Activated effector memory CD4-positive, alpha-beta T cell treated with anti-CD3 and anti-CD28 coated beads, Interleukin-2, amount 50 U/mL, for 16 hours (primary cell): ENCODE results near the gene ARHGAP12.
"Not testable (repeated sequence)": the region's sequence is repeated elsewhere in the genome, so short reads cannot be mapped to it uniquely, and the experiment has no call there.

Experiments used
- DNase-seq: peaks from one replicate; pipeline ENCODE4 v3.0.0-alpha.2; 2020

Gene ARHGAP12

GRCh38 chr10:31816318-31816717, 112.3 kb downstream of the ARHGAP12 start:
- DNase-seq, result no peak

DNA sequence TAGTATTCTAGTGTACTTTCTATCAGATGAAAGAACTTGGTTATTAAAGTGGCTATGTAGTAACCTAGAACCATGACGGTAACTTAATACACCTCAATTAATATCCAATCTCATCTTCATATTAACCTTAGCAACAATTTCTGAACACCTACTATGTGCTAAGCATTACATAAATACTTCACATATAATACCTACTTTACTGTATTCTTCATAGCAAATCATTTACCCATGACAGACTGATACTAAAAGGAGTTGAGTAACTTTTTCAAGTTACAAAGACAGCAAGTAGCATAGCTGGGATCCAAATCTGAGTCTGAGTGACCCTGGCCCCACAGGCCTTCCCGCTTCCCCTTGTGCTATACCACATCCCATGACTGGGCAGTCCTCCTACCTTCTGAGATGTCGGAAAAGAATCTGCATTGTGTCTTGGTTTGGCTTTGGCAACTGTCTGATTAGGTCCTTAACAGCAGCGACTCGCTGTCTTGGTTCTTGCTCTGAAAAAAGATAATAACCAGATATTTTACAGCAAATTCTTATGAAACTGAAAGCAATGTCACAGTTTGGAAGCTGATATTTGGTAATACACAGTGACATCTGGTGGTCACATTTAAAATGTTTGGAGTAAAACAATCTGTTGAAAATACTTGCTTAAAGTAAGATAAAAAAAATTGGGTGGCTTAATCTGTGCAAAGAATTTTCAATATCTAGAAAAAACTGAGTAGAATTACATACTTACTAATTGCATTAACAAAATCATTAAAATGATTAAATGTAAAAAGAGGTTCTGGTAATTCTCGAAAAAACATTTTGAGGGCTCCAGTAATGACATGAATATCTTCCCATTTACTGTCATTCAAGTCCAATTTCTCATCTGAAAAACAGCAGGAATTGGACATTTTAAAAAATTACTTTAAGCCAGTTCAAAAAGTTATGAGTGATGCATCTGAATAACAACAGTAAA, 120.1 kb downstream of the ARHGAP12 start:
- no peak for DNase-seq

GRCh38 chr10:31804352-31804810, 124.2 kb downstream of the ARHGAP12 start:
- no peak for DNase-seq

DNA sequence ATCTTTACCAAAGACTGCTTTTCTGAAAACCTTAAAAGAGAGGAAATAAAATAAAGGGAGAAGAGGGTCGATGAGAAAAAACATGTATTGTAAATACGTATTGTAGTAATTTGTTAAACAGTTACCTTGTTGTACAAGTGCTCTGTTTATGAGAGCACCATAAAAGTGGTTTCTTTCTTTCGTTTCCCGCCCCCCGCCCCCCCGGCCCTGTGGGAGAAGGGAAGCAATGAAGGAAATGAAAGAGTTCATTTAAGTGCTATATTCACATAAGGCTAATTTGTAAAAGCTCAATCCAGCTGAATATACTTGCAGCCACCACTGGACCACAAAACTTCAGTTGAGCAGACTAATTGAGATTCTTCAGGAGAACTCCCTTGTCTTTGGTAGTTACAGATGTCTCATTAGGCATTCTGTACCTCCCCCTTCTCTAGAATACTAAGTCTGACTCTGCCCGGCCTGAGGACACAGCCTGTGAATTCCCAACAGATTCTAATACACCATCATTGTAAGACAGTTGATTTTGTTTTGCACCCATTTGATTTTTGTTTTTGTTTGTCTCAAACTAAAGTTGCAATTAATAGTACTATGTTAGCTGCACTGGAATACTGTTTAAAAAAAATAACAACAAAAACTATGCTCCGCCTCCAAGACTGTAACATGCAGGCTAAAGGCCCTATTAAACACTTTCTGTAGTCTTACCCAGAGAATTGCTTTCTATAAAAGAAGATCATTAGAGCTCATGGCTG, 124.9 kb downstream of the ARHGAP12 start:
- DNase-seq, result no peak

- no peak for DNase-seq
These were observed 129.4 kb downstream of the ARHGAP12 start for GRCh38 chr10:31799181-31799580.

DNA sequence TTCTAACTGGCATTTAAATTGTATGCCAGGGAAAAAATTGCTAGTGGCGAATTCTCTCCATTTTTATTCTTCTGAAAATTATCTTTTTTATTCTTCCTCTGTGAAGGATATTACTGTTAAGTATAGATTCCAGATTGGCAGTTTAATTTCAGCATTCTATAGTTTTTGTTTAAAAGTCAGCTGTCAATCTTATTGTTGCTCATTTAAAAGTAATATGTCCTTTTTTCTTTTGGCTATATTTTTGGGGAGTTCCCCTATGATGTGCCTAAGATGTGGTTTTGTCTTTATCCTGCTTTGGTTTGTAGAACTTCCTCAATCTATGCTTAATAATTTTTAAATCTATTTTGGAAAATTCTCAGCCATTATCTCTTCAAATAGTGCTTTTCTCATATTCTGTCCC, 135.9 kb downstream of the ARHGAP12 start:
- DNase-seq, result no peak

GRCh38 chr10:31789555-31789954, 139.1 kb downstream of the ARHGAP12 start:
- DNase-seq, result no peak

DNA sequence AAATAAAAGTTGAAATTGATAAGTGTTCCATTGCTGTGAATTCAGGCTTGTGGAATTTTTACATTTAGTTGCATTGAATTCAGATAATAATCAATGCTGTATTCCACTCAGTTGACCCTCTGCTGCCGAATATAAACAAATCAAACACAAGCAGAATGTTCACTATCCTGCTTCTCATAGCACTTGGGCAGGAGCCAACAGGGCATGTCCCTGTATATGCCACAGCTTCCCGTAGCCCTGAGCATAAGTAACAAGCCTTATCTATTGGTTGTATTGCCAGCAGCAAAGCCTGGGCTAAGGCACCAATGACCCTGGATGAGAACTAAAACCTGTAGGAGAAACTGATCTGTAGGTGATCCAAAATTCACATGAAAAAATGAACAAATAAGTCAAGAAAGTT, 145.9 kb downstream of the ARHGAP12 start:
- no peak for DNase-seq

- DNase-seq, result no peak
These were observed 147.9 kb downstream of the ARHGAP12 start for GRCh38 chr10:31780717-31781116.

DNA sequence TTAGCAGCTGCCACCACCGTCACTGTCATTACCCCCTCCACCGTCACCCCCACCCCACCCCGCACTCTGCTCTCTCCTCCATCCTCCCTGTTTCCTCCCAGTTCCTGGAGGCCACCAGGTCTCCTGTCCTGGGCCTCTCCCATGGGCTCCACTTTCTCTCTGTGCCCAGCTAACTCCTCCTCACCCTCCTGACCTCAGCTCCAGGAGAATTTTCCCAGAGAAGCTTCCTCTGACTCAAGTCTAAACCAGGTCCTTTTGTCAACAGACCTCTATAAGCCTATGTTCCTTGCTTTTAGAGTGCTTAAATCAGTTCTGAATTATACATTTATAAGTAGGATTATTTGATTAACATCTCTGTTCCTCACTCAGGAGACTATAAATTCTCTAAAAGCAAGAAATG, 150.0 kb downstream of the ARHGAP12 start:
- no peak for DNase-seq

GRCh38 chr10:31776159-31776558, 152.5 kb downstream of the ARHGAP12 start:
- no peak for DNase-seq

DNA sequence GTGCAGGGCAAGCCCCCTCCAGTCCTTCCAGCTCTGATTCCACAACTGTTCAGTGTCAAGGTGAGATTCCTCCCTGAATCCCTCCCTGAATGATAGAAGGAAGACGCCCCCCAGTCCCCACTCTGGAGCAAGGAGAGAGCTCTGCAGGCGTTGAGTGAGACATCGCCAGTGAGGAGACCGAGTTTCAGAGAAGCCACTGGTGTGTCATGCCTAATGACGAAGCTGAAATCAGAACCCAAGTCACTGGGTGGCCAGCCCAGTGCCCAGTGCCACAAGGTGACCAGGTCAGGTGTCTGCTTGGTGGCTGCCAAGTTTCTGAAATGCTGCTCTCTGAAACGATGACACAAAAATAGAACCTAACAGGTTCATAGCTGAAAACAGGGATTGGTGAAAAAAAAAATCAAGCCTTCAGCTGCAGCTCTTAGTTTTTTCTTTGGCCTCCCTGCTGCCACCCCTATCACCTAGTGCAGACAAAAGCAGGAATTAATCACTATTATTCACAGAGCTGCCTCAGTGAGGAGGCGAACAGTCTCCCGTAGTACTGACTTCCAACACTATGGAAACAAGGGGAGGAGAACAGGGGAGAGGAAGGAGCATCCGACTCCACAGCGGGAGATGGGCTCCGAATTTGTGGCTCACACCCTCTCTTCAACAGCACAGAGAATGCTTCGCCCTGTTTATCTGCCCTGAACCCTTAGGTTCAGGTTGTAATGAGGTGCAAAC, 153.5 kb downstream of the ARHGAP12 start:
- no peak for DNase-seq

DNA sequence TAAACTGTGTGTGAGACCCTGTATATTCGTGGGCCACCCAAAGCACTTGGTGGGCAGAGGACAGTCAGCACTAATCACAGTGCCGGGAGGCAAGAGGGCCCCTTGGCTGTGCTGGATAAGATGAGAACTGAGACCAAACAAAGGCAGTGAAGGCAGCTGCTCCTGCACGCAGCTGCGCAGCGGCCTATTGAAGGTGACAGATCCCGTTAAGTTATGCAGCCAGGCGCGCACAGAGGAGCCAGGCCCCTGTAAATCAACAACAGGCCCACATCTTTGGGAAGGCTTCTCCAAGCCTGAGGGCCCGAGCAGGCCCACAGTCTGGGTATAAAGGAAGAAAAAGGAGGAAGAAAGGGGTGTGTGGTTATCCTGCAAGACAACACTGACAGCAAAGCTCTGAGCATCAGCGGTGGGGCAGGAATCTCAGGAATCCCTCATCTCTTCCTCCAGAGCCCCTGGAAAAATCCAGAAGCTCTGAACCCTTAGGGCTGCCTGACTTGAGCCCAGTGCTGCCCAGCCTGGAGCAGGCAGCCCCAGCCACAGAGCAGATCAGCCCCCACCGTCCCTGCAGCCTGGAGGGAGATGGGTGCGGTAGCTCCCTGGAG, 154.2 kb downstream of the ARHGAP12 start:
- no peak for DNase-seq

DNA sequence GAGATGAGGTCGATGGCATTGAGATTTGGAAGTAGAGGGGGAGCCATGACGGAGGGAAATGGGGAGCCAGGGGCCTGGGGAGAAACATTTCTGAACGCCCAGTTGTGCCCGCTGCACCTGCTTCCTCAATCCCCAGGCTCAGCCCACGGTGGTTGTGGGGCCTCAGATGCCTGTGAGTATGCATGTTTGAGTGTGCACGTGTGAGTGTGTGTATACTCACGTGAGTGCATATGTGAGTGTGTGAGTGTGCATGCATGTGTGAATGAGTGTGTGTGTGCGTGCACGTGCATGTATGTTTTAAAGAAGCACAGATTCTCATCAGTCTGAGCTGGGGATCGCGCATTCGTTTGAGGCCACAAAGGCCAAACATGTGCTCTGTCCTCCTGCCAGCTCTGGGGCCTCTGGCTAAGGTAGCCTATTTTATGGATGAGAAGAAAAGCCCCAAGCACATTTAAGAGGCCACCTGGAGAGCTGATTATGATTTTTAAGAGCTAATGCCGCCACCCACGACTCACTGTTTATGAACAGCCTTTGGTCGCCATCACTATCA, 154.8 kb downstream of the ARHGAP12 start:
- no peak for DNase-seq

DNA sequence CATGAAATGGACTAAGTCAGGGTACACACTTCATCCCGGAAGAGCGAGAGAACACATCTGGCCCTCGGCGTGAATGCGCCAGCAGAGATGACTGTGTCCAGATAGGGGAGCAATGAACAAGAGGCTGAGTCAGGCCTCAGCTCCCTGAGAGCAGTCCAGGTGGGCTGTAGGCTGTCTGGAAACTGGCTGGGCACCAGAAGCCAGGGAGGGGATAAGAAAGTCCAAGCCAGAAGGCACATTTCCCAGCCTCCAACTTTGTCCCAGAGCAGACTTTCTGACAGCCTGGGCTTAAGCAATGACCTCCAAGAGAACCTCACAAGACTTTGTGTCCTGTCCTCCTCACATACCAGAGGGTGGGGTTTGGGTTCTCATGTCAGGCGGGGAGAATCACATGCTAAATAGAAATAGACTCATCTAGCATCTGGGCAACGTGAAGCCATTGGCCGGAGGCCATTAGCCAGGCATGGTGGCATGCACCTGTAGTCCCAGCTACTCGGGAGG, 157.2 kb downstream of the ARHGAP12 start:
- no peak for DNase-seq

DNA sequence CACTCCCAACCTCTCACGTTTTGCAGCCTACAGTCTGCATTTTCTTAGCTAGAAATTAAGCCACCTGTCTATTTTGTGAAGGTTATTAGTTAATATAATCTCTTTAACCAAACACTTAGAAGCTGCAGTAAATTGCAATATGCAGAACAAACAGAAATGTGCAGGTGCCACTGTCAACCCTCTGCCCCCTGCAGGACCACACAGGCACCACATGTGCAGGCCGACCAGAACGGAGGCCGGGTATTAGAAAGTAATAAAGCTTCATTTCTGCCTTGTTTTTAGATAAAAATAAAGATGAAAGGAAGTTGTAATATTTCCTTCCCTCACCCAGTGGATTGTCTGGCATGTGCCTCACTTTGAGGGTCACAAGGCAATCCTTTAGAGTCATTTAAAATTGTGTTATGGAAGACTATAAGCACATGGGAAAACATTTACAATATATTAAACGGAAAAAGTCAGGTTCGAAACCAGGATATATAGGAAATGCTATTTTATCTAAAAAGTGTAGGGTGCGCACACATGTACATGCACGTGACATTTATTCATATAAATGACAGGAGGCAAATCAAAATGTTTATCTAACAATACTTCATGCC, 158.2 kb downstream of the ARHGAP12 start:
- DNase-seq, result peak; percentile 86

DNA sequence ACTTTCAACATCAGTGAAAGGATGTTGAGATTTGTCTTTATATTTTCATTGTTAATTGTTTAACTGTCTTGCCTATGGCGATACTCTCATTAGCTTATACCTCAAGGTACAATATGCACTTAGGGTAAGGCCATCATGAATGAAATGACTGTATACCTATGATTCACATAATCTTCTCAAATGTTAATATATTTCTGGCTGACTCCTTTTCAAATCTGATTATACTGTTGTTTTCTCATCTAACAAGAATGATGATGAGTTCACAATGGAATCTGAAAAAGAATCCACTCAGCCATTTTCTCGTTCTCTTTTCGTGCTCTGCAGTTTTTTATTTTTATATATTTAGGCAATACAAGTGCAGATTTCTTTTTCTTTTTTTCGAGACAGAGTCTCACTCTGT, 159.1 kb downstream of the ARHGAP12 start:
- no peak for DNase-seq

- DNase-seq, result not testable (repeated sequence)
These were observed 159.7 kb downstream of the ARHGAP12 start for GRCh38 chr10:31768935-31769334.

DNA sequence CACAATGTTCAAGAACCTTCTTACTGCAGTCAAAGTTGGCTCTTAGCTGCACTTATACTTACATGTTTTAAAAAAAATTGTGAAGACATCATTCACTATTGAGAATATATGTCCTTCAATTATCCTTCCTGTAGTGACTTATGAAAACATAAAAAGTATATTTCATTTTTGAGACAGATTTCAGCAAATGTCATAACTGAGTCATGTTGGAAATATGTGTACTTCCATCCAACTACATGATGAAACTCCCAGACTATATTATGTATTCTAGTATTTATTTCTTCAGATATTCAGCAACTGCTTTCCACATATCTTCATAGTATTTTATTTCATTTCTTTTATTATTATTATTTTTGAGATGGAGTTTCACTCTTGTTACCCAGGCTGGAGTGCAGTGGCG, 160.2 kb downstream of the ARHGAP12 start:
- no peak for DNase-seq

DNA sequence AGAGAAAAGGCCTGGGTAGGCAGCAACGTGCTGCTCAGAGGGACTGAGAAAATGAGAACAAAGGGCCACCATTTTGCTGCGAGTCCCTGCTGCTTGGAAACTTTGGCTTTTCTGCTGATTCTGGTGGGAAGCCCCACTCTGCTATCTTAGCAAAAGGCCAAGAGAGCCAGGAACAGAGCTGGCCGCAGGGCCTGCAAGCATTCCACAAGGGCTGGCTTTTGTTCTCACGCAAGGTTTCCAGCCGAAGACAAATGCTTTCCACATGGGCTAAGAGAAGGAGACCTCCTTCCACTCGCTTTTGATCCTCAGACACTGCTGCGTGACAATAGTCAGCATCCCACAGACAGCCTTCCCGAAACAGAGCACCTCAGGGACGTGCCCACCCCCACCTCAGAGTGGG, 163.1 kb downstream of the ARHGAP12 start:
- DNase-seq, result no peak

DNA sequence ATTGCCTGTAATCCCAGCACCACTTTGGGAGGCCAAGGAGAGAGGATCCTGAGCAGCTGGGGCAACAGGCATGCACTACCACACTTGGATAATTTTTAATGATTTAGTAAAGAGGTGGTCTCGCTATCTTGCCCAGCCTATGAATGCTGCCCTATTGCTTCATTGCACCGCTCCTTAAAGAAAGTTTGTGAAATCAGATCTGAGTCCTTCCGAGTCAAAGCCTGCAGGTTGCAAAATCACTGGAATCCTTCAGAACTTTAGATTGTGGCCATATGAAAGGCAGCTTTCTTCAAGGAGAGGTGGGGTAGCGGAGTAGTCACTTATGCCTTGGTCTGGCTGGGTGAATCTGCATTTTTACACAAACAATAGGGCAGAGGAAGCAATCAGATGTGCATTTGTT, 166.3 kb downstream of the ARHGAP12 start:
- DNase-seq, result no peak

- no peak for DNase-seq
These were observed 167.5 kb downstream of the ARHGAP12 start for GRCh38 chr10:31761156-31761555.
